VCaP (cell line): Measurements from ENCODE around the gene LFNG.

ENCODE experiments used
- H3K27ac ChIP-seq: fragments of 450-650 bp; 2 replicates; pipeline ENCODE4 v1.5.1; 2017
- TF ChIP-seq, protein P1 (sequence below): fragments of 450-650 bp; conservative IDR thresholded peaks from 2 replicates; pipeline ENCODE4 v1.5.1; 2017; ENCODE audit warnings: mild to moderate bottlenecking, moderate library complexity

LFNG gene

DNA sequence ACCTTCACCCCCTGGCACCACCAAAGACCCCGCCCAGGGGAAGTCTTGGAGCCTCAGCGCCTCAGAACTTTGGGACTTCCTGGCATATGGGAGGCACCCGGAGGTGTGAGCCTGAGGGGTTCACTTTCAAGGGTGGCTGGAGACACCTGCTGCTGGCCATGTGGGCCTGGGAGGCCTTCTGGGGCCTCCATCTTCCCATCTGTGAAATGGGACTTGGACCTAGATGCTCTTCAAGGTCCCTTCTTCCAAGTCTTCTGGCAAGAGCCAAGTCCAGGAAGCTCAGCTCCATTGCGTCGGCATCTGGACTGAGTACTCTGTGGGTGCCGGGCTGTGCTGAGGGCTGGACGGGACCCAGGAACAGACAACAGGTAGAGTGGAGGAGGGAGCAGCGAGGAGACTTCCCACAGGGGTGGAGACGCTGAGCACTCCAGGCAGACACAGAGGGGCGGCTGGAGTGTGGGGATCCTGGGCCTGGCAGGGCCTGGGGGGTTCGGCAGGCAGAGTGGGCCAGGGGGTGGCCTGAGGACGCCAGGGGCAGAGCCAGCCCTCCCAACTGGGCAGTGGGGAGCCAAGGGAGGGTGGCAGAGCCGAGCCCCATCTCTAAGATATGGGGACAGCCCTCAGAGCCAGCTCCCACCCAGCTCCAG is 9.3 kb upstream of the LFNG start:
- peak overlapping the region; percentile 99 for H3K27ac ChIP-seq
- TF ChIP-seq, protein P1, sequence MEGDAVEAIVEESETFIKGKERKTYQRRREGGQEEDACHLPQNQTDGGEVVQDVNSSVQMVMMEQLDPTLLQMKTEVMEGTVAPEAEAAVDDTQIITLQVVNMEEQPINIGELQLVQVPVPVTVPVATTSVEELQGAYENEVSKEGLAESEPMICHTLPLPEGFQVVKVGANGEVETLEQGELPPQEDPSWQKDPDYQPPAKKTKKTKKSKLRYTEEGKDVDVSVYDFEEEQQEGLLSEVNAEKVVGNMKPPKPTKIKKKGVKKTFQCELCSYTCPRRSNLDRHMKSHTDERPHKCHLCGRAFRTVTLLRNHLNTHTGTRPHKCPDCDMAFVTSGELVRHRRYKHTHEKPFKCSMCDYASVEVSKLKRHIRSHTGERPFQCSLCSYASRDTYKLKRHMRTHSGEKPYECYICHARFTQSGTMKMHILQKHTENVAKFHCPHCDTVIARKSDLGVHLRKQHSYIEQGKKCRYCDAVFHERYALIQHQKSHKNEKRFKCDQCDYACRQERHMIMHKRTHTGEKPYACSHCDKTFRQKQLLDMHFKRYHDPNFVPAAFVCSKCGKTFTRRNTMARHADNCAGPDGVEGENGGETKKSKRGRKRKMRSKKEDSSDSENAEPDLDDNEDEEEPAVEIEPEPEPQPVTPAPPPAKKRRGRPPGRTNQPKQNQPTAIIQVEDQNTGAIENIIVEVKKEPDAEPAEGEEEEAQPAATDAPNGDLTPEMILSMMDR: no peak

GRCh38 chr7:2510909-2511768 is 8.4 kb upstream of the LFNG start:
- peak overlapping the region; percentile 99 for H3K27ac ChIP-seq
- TF ChIP-seq, protein P1: no peak

GRCh38 chr7:2511769-2512168 is 7.8 kb upstream of the LFNG start:
- TF ChIP-seq, protein P1: no peak
- H3K27ac ChIP-seq: peak overlapping the region; percentile 99

- H3K27ac ChIP-seq: peak overlapping the region; percentile 99
- TF ChIP-seq, protein P1: no peak
Measured at GRCh38 chr7:2512179-2512661, 7.4 kb upstream of the LFNG start.

- peak overlapping the region; percentile 99 for H3K27ac ChIP-seq
Measured at GRCh38 chr7:2512713-2513112, 6.9 kb upstream of the LFNG start.

GRCh38 chr7:2513702-2514101 is 5.9 kb upstream of the LFNG start:
- H3K27ac ChIP-seq: peak overlapping the region; percentile 99; the same call in 1 of the 2 replicates
- TF ChIP-seq, protein P1: no peak

More at GRCh38 chr7:2512713-2513112, 6.9 kb upstream of the LFNG start:
- TF ChIP-seq, protein P1: no peak
